HL-60 (cell line): ENCODE measurements around the gene DLX4.

ENCODE experiments used
- GABPA ChIP-seq: IDR thresholded peaks from 2 replicates; pipeline ENCODE4 v1.6.1; 2012; ENCODE audit warnings: low read depth
- POLR2AphosphoS5 ChIP-seq: IDR thresholded peaks from 2 replicates; pipeline ENCODE4 v1.6.1; 2012; ENCODE audit warnings: low read depth
- SPI1 ChIP-seq: IDR thresholded peaks from 2 replicates; pipeline ENCODE4 v1.6.1; 2012; ENCODE audit warnings: low read depth, mild to moderate bottlenecking, borderline replicate concordance
- TF ChIP-seq, protein P1 (sequence below): IDR thresholded peaks from one replicate; pipeline ENCODE4 v1.5.1; 2011; ENCODE audit warnings: low read length, control low read depth, inconsistent platforms; ENCODE audit not compliant: insufficient read depth
- TF ChIP-seq, protein P2 (sequence below): IDR thresholded peaks from 2 replicates; pipeline ENCODE4 v1.6.1; 2012; ENCODE audit warnings: low read depth; ENCODE audit not compliant: insufficient replicate concordance

DNA sequence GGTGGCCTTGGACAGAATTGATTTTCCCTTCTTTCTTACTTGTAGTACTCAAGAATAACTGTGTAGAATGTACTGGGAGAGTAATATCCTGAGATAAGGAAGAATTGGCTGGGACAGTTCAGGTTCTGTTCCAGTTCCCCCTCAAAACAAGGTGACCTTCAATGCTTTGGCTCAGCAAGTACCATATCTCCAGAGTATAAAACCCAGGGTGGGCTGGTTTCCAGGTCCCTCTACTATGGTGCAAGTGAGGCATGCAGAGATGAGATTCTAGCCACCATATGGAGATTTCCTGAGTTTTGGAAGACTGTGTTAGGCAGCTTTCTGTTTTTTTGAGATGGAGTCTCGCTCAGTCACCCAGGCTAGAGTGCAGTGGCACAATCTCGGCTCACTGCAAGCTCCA, 44.1 kb downstream of the DLX4 start:
- TF ChIP-seq, protein P1, sequence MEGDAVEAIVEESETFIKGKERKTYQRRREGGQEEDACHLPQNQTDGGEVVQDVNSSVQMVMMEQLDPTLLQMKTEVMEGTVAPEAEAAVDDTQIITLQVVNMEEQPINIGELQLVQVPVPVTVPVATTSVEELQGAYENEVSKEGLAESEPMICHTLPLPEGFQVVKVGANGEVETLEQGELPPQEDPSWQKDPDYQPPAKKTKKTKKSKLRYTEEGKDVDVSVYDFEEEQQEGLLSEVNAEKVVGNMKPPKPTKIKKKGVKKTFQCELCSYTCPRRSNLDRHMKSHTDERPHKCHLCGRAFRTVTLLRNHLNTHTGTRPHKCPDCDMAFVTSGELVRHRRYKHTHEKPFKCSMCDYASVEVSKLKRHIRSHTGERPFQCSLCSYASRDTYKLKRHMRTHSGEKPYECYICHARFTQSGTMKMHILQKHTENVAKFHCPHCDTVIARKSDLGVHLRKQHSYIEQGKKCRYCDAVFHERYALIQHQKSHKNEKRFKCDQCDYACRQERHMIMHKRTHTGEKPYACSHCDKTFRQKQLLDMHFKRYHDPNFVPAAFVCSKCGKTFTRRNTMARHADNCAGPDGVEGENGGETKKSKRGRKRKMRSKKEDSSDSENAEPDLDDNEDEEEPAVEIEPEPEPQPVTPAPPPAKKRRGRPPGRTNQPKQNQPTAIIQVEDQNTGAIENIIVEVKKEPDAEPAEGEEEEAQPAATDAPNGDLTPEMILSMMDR: no peak
- TF ChIP-seq, protein P2, sequence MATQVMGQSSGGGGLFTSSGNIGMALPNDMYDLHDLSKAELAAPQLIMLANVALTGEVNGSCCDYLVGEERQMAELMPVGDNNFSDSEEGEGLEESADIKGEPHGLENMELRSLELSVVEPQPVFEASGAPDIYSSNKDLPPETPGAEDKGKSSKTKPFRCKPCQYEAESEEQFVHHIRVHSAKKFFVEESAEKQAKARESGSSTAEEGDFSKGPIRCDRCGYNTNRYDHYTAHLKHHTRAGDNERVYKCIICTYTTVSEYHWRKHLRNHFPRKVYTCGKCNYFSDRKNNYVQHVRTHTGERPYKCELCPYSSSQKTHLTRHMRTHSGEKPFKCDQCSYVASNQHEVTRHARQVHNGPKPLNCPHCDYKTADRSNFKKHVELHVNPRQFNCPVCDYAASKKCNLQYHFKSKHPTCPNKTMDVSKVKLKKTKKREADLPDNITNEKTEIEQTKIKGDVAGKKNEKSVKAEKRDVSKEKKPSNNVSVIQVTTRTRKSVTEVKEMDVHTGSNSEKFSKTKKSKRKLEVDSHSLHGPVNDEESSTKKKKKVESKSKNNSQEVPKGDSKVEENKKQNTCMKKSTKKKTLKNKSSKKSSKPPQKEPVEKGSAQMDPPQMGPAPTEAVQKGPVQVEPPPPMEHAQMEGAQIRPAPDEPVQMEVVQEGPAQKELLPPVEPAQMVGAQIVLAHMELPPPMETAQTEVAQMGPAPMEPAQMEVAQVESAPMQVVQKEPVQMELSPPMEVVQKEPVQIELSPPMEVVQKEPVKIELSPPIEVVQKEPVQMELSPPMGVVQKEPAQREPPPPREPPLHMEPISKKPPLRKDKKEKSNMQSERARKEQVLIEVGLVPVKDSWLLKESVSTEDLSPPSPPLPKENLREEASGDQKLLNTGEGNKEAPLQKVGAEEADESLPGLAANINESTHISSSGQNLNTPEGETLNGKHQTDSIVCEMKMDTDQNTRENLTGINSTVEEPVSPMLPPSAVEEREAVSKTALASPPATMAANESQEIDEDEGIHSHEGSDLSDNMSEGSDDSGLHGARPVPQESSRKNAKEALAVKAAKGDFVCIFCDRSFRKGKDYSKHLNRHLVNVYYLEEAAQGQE: no peak
- TF ChIP-seq GABPA (no peak), POLR2AphosphoS5 (no peak), SPI1 (no peak)
